GM12875 (cell line): ENCODE data around the gene NDUFAF4.

Experiments
- H3K4me3 ChIP-seq: one replicate; pipeline ENCODE4 v1.5.1; 2011; ENCODE audit warnings: low read depth, low read length, control low read depth
- TF ChIP-seq, protein P1 (sequence below): IDR thresholded peaks from 2 replicates; pipeline ENCODE4 v1.5.1; 2011; ENCODE audit warnings: low read depth, mild to moderate bottlenecking, control low read depth, inconsistent platforms, low read length, moderate library complexity, borderline replicate concordance; ENCODE audit not compliant: insufficient read depth

The NDUFAF4 gene

GRCh38 chr6:96934087-96934486, 36.4 kb upstream of the NDUFAF4 start:
- no peak overlapping the region for H3K4me3 ChIP-seq
- TF ChIP-seq, protein P1, sequence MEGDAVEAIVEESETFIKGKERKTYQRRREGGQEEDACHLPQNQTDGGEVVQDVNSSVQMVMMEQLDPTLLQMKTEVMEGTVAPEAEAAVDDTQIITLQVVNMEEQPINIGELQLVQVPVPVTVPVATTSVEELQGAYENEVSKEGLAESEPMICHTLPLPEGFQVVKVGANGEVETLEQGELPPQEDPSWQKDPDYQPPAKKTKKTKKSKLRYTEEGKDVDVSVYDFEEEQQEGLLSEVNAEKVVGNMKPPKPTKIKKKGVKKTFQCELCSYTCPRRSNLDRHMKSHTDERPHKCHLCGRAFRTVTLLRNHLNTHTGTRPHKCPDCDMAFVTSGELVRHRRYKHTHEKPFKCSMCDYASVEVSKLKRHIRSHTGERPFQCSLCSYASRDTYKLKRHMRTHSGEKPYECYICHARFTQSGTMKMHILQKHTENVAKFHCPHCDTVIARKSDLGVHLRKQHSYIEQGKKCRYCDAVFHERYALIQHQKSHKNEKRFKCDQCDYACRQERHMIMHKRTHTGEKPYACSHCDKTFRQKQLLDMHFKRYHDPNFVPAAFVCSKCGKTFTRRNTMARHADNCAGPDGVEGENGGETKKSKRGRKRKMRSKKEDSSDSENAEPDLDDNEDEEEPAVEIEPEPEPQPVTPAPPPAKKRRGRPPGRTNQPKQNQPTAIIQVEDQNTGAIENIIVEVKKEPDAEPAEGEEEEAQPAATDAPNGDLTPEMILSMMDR = no peak

- no peak overlapping the region for H3K4me3 ChIP-seq
- TF ChIP-seq, protein P1 = no peak
Measured at GRCh38 chr6:96931198-96931597, 33.5 kb upstream of the NDUFAF4 start.

DNA sequence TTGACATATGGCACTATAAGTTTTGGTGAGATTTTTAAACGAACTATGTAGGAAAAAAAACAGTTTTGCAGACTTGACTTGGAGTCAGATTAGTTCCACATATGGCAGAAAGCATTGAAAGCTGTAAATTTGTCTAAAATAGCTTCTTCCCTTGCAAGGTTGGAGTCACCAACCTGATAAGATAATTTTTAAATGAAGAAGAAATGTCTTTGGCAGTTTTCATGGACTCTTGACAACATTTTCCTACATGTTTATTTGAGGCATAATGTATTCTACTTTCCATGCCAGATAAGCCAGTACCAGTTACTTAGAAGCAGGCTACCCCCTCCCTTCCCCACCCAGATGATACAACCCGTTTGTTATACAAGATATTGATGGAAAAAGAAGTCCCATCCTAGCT, 32.0 kb upstream of the NDUFAF4 start:
- TF ChIP-seq, protein P1 = no peak
- no peak overlapping the region for H3K4me3 ChIP-seq

GRCh38 chr6:96927660-96928059, 30.0 kb upstream of the NDUFAF4 start:
- no peak overlapping the region for H3K4me3 ChIP-seq
- TF ChIP-seq, protein P1 = no peak

GRCh38 chr6:96926425-96926824, 28.7 kb upstream of the NDUFAF4 start:
- TF ChIP-seq, protein P1 = no peak
- H3K4me3 ChIP-seq = no peak overlapping the region

- no peak overlapping the region for H3K4me3 ChIP-seq
Measured at GRCh38 chr6:96925290-96925687, 27.6 kb upstream of the NDUFAF4 start.

GRCh38 chr6:96923871-96924493, 26.3 kb upstream of the NDUFAF4 start:
- H3K4me3 ChIP-seq = peak overlapping the region; percentile 73
- TF ChIP-seq, protein P1 = no peak

More at GRCh38 chr6:96925290-96925687, 27.6 kb upstream of the NDUFAF4 start:
- TF ChIP-seq, protein P1 = no peak
